ENCODE data around the gene RSPH10B.
"Not testable (repeated sequence)": the region's sequence is repeated elsewhere in the genome, so short reads cannot be mapped to it uniquely, and the experiment has no call there.

RSPH10B gene

DNA sequence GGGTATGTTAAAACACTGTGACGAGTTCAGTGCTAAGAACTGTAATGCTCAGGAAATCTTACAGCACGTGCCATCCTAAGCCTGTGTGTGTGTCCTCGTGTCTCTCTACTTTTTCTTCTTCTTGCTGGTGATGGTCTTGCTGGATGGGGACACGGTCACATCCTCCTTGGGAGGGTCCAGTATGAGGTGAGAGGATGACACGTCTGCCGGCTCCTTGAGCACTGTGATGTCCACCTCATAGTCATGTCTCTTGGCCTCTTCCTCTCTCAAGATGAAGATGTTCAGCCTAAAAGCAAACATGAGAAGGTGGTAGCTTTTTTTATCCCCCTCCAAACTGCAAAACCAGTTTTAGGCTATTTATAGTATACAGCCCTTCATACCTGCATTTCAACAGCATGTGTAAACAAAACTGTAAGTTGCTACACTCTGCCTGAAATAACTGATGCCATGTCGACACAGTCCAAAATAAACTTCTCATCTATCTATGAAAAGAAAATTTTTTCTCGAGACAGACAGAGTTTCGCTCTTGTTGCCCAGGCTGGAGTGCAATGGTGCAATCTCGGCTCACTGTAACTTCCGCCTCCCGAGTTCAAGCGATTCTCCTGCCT is 44.1 kb downstream of the RSPH10B start:
- DNase-seq (ENCODE audit: low read depth), result not testable (repeated sequence)

DNA sequence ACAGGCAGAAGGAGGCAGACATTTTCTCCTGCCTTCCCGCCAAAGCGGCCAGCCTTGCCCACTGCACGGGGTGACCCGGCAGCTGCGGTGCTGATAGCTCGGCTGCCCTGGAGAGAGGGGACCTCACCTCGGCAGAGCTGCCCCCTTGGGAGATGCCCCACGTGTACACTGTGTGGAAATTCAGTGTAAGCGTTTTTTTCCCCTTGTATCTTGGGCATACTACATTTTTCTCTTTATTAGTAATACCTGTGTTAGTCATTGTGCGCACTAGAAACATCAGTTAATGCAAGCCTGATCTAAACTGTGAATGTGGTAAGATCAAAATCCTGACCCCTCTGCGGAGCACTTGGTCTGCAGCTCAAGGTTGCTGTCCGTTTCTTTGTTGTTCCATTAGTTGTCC is 45.9 kb downstream of the RSPH10B start:
- not testable (repeated sequence) for DNase-seq (ENCODE audit: low read depth)

DNA sequence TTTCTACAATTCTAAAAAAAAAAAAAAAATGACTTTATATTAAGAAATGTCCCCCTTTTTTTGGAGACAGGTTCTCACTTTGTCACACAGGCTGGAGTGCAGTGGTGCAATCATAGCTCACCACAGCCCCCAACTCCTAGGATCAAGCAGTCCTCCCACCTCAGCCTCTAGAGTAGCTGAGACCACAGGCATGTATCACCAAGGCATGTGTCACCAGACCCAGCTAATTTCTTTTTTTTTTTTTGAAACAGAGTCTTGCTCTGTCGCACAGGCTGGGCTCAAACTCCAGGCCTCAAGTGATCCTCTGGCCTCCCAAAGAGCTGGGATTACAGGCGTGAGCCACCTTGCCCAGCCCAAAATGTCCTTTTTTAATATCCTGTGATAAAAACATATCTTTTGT is 46.3 kb downstream of the RSPH10B start:
- DNase-seq (ENCODE audit: low read depth), result not testable (repeated sequence)

DNA sequence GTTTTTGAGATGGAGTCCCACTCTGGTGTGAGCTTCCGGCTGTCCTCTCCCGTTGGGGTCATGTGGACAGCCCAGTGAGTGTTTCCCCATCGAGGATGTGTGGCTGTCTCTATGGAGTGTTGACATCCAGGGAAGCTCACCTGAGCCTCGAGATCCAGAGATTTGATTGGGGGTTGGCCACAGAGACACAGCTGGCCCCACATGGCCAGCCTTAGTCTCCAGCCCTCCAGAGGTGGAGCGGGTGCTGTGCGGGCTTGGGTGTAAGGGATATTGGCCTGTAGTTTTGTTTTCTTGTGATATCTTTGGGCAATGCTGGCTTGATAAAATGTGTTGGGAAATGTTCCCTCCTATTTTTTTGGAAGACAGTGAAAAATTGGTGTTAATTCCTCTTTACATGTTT is 54.0 kb downstream of the RSPH10B start:
- DNase-seq (ENCODE audit: low read depth), result not testable (repeated sequence)

DNA sequence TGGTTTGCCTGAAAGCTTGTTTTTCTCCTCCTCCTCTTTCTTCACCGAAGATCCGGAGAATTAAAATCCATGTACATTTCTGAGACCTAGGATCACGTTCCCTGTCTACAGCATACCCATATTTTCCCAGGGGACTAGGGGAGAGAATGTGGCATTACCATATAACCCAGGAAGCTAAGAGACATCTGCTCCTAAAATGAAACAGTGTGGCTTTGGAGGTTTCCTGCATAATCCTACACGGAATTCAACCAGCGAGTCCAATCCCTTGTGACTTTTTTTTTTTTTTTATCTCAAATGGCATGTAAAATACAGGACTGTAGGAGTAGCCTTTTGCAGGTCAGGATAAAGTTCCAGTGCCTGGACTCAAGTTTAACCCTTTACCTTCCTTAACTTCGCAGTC is 61.7 kb downstream of the RSPH10B start:
- DNase-seq (ENCODE audit: low read depth), result not testable (repeated sequence)

DNA sequence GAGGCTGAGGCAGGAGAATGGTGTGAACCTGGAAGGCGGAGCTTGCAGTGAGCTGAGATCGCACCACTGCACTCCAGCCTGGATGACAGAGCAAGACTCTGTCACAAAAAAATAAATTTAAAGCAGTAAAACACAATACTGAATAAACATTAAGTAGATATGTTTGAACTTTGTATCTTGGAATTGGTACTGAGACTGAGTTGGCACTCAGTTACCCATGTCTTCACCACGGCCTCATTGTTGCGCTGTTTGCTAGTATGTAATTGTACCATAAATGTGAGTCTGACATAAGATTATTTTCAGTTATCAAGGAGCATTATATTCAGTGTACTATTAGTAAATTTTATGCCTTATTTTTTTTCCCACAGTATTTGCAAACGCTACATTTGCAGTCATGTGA is 65.8 kb downstream of the RSPH10B start:
- DNase-seq (ENCODE audit: low read depth), result not testable (repeated sequence)

DNA sequence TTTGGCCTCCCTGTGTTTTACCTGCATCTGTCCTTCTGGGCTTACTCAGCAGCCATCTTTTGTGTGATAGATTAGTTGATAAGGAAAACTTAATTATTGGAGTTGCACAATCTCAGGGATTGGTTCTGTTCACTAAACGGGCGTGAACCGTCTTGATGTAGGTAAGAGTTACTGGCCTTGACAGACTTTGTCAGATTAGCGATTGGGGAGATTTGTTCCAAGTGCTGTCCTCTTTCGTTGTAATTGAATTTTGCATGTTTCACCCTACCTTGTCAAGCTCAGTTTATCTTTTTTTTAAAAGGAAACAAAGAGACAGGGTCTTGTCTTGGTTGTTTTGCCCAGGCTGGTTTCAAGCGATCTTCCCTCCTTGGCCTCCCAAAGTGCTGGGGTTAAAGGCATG is 67.5 kb downstream of the RSPH10B start:
- DNase-seq (ENCODE audit: low read depth), result not testable (repeated sequence)

DNA sequence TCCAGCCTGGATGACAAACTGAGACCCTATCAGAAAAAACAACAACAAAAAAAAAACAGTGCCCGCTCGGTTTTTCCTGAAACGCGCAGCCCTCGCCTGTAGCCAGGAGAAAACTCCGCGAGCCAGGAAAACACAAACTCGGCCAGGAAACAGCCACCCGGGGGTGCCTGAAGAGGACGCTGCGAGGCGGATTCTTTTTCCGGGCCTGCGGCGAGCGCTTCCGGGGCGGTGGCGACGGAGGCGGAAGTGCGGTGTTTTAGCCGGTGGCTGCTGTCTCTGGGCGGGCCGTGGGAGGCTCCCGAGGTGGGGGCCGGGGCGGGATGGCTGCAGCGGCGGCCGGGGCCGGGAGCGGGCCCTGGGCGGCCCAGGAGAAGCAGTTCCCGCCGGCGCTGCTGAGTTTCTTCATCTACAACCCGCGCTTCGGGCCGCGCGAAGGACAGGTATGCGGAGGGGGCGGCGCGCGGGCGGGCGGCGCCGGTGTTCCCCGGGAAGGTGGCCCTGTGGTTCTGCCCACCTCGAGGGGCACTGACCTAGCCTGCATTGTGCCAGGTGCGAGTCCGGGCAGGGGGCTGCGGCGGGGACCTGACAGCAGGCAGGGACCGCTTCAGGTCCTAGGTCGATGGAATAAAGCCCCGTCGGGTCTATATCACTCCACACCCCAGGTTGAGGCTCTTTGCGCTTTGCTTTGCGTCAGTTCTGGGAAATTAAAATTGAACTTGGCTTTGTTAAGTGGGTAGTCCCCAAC is 71.8 kb downstream of the RSPH10B start, which contains the start of gene CCZ1:
CCZ1 (plus strand) TSS at position 254 of the 745 bp plus-strand sequence; CDS start at position 321, 67 bp downstream.
- DNase-seq (ENCODE audit: low read depth), result peak; percentile 72

DNA sequence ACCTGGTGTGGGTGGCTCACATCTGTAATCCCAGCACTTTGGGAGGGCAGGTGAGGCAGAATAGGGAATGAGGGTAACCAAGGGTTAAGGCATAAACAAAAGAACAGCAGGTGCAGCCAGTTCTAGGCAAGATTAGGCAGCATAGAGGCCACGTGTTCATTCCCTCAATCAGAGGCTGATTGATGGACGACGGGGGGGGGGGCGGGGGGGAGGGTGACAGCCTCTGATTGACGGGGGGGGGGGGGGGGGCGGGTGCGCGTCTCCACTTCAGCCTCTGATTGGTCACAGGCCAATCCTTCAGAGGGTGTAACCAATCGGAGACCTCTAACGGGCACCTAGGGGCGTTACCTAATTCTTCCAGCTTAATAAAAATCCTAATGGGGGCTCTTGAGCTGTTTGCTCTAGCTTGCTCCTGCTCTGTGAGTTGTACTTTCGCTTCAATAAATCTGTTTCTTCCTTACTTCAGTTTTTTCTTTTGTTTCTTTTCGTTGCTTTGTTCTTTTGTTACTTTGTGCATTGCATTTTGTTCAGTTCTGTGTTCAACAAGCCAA is 73.0 kb downstream of the RSPH10B start:
- not testable (repeated sequence) for DNase-seq (ENCODE audit: low read depth)

DNA sequence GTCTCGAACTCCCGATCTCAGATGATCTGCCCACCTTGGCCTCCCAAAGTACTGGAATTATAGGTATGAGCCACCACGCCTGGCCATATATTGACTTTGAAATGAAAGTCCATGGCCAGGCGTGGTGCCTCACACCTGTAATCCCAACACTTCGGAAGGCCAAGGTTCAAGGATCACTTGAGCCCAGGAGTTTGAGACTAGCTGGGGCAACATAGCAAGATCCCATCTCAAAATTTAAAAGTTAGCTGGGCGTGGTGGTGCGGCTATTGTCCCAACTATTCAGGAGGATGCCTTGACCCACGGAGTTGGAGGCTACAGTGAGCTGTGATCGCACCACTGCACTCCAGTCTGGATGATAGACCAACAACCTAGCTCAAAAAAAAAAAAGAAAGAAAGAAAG is 78.0 kb downstream of the RSPH10B start:
- DNase-seq (ENCODE audit: low read depth), result no peak

DNA sequence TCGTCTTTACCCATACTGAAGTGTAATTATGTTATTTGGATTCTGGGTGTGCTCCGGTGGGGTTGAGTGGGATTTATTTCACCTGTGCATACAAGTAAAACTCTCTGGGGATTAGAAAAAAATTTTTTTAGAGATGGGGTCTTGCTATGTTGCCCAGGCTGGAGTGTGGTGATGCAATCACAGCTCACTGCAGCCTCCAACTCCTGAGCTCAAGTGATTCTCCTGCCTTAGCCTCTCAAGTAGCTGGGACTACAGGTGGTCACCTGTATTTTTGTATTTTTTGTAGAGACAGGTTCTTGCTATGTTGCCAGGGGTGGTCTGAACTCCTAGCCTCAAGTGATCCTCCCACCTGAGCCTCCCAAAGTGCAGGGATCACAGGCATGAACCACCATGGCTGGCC is 80.2 kb downstream of the RSPH10B start:
- not testable (repeated sequence) for DNase-seq (ENCODE audit: low read depth)

DNA sequence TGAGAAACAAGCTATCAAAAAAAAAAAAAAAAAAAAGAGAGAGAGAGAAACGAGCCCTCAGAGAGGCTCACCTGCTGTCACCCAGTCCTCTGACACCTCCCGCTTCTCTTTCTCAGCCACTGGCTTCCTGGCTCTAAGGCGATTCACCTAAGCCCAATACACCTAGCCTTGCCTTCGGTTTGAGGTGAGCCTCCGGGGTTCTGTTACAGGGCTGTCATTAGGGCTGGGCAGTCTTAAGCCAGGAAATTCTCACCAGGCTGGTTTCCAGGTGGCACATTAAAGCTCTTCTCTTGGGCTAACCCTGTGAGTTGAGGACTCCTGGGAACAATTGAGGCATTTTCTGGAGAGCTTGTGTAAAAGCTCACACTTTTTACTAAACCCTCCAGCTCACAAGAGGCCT is 82.5 kb downstream of the RSPH10B start:
- DNase-seq (ENCODE audit: low read depth), result not testable (repeated sequence)

DNA sequence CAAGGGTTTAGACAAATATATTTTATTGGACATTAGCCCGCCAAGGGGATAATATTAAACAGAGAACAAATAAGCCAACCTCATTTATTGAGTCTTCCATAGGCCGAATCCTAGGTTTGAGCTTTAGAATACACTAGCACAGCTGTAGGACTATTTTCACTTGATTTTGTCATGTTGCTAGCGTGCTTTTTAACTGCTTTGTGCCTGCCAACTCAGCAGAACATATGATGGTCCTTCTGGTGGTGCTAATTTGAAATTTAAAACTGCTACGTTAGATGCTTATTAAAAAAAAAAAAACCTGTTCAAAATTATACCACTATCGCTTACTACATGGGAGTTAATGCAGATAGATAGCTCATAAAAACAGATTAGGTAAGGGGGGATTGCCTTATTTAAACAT is 86.1 kb downstream of the RSPH10B start:
- DNase-seq (ENCODE audit: low read depth), result not testable (repeated sequence)

DNA sequence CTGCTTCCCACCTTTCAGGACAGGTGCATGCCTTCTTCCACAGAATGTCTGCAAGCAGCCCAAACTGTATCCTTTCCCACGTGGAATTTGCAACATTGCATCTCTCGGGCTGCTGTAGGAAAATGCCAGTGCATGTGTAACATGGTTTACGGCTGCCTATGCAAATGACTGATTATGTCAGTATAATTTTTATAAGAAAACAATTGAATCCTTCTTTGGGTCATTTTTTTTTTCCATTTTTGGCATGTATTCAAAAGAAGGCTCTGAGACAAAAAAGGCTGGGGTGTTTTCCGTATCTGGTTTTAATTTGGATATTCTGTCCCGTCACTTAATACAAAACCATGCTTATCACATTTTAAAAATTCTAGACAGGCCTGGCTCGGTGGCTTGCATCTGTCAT is 90.4 kb downstream of the RSPH10B start:
- DNase-seq (ENCODE audit: low read depth), result not testable (repeated sequence)

DNA sequence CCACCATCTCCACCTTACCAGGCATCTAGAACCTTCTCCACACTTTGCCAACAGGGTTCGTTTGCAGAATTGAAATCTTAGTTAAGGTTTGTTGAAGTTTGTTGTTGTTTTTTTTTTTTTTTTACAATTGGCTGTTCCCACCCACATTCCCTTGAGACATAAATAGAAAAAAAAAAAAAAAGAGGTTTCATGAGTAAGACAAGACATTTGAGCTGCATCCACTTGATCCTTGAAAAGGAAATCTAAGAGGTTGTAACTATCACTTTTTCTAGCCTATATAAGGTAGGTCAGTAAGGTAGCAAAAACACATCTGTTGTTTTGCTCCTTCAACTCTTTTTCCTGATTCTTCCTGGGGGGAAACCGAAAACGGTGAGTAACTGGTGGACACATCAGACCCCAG is 90.9 kb downstream of the RSPH10B start:
- not testable (repeated sequence) for DNase-seq (ENCODE audit: low read depth)
